ENCODE data around the gene SSH3.

GRCh38 chr11:67265633-67266448, 37.5 kb upstream of the SSH3 start:
- TF ChIP-seq CTCF (conservative IDR thresholded peaks at IDR 0.05; ENCODE audit: low read length), result peak; percentile 72
- no peak for TF ChIP-seq EZH2phosphoT487 (IDR thresholded peaks at IDR 0.05; ENCODE audit: borderline replicate concordance, low read depth, low read length)

Measured in OCI-LY7 (cell line).